Caco-2 (cell line): Measurements from ENCODE around the gene PDE4D. TPM values are rescaled to one million over a fixed set of nuclear protein-coding genes. Genes with fewer than 3 reads are reported as not detected.

Experiments used
- BruUV-seq: library from RNA; stranded (reverse); fragments of 400-500 nt; replicated peaks from 2 replicates; lab custom pipeline; 2021; lab: Mats Ljungman, UMichigan
- CTCF ChIA-PET: fragments of 300-600 bp; sonication (Branson Sonifier 250); formaldehyde crosslinking; loops from one replicate; lab custom pipeline; 2022; ENCODE audit warnings: antibody characterized with exemption; lab: Charles Lee
- POLR2A ChIA-PET: fragments of 300-600 bp; sonication (Branson Sonifier 250); formaldehyde crosslinking; loops from one replicate; lab custom pipeline; 2022; ENCODE audit warnings: antibody characterized with exemption; lab: Charles Lee
- DNase-seq, 2 experiments: peaks; one replicate each; pipeline versions ENCODE4 v3.0.0 to v3.0.0-alpha.2; 2020 to 2022
- H3K27me3 ChIP-seq: replicated peaks from 2 replicates; pipeline ENCODE4 v1.6.0; 2011; ENCODE audit warnings: low read length; ENCODE audit not compliant: control insufficient read depth, insufficient read depth
- H3K36me3 ChIP-seq: 2 replicates; pipeline ENCODE4 v1.5.1; 2011; ENCODE audit warnings: low read length; ENCODE audit not compliant: control insufficient read depth, insufficient read depth
- H3K4me1 ChIP-seq: fragments of 250-450 bp; sonication (Bioruptor Pico); 2 replicates; pipeline ENCODE4 v1.5.1; 2020; ENCODE audit warnings: mild to moderate bottlenecking
- H3K4me3 ChIP-seq: 2 replicates; pipeline ENCODE4 v1.5.1; 2011; ENCODE audit warnings: low read depth, mild to moderate bottlenecking, control low read depth, low read length
- H3K9me3 ChIP-seq: fragments of 250-450 bp; sonication (Bioruptor Pico); 2 replicates; pipeline ENCODE4 v1.5.1; 2020; ENCODE audit warnings: mild to moderate bottlenecking, moderate library complexity
- H3K27ac Mint-ChIP-seq: one replicate; pipeline ENCODE4 v1.8.0; 2022; ENCODE audit warnings: mixed read lengths; ENCODE audit not compliant: unreplicated experiment
- H3K27me3 Mint-ChIP-seq: one replicate; pipeline ENCODE4 v1.8.0; 2022; ENCODE audit warnings: mixed read lengths; ENCODE audit not compliant: insufficient read depth, unreplicated experiment
- H3K36me3 Mint-ChIP-seq: one replicate; pipeline ENCODE4 v1.8.0; 2022; ENCODE audit warnings: mild to moderate bottlenecking, mixed read lengths; ENCODE audit not compliant: insufficient read depth, unreplicated experiment
- H3K4me1 Mint-ChIP-seq: one replicate; pipeline ENCODE4 v1.8.0; 2022; ENCODE audit warnings: low read depth, mixed read lengths; ENCODE audit not compliant: unreplicated experiment
- H3K4me3 Mint-ChIP-seq: one replicate; pipeline ENCODE4 v1.8.0; 2022; ENCODE audit warnings: mild to moderate bottlenecking, moderate library complexity, mixed read lengths; ENCODE audit not compliant: unreplicated experiment
- H3K9me3 Mint-ChIP-seq: one replicate; pipeline ENCODE4 v1.8.0; 2022; ENCODE audit warnings: mixed read lengths; ENCODE audit not compliant: unreplicated experiment
- intact Hi-C: fragments of 100-400 bp; cut with micrococcal nuclease; formaldehyde crosslinking; loops from one replicate; pipeline ENCODE4 v1.10.0; 2022; ENCODE audit not compliant: unreplicated experiment
- total RNA-seq: library from RNA; stranded (reverse); gene quantifications from 2 replicates; pipeline ENCODE4 v1.2.3, GENCODE V29; 2022
- TF ChIP-seq, protein P1 (sequence below), 2 experiments: fragments of 200-600 bp in 1 of 2; IDR thresholded peaks; 1 replicate in 1 of 2; 2 replicates in 1 of 2; pipeline versions ENCODE4 v1.5.1 to v1.8.0; 2011 to 2022; ENCODE audit warnings: antibody characterized with exemption in 1 of 2, control low read depth in 1 of 2, inconsistent platforms in 1 of 2, low read depth in 1 of 2, low read length in 1 of 2, mild to moderate bottlenecking in 1 of 2, moderate library complexity in 1 of 2; ENCODE audit not compliant: insufficient read depth in 1 of 2, severe bottlenecking in 1 of 2, unreplicated experiment in 1 of 2

The PDE4D gene
- total RNA-seq, 1 experiment from 2014 or later: 89.8 TPM

DNA sequence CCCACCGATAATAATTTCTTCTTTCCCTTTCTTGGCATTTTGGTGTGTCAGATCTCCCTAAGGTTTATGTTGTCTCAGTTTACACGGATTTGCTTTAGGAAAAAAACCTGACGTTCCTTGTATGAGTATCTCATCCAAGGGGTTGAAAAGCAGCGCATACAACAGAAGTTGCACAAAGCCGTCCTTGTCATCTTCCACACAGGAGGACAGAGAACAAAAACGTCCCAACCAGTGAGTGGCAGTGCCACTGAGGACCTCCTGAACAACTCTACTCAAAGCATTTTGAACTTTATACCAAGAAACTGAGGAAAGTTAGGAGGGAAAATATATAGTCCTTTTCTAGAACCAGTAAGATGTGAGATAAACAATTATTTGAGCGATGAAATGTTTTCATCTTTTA lies 547.0 kb downstream of the PDE4D start:
- DNase-seq: no peak
- H3K36me3 Mint-ChIP-seq: no peaks in the 10 kb centered on the region
- H3K27me3 ChIP-seq: no peaks in the 10 kb centered on the region
- no peak overlapping the region for H3K27ac Mint-ChIP-seq
- BruUV-seq: no TSS peak
- TF ChIP-seq, protein P1, sequence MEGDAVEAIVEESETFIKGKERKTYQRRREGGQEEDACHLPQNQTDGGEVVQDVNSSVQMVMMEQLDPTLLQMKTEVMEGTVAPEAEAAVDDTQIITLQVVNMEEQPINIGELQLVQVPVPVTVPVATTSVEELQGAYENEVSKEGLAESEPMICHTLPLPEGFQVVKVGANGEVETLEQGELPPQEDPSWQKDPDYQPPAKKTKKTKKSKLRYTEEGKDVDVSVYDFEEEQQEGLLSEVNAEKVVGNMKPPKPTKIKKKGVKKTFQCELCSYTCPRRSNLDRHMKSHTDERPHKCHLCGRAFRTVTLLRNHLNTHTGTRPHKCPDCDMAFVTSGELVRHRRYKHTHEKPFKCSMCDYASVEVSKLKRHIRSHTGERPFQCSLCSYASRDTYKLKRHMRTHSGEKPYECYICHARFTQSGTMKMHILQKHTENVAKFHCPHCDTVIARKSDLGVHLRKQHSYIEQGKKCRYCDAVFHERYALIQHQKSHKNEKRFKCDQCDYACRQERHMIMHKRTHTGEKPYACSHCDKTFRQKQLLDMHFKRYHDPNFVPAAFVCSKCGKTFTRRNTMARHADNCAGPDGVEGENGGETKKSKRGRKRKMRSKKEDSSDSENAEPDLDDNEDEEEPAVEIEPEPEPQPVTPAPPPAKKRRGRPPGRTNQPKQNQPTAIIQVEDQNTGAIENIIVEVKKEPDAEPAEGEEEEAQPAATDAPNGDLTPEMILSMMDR (IDR thresholded peaks at IDR 0.05; ENCODE audit: insufficient read depth in 1 of 2, low read depth in 1 of 2, low read length in 1 of 2, severe bottlenecking in 1 of 2, unreplicated experiment in 1 of 2): no peak
- intact Hi-C loops: loop anchor here (5.0 kb wide), 1 partner anchor 79 kb away; no protein-coding TSS in a partner anchor
- no peaks in the 10 kb centered on the region for H3K9me3 ChIP-seq
- peaks cover 15% of the 10 kb centered on the region for H3K4me1 ChIP-seq
- no peak overlapping the region for H3K4me3 ChIP-seq
- H3K9me3 Mint-ChIP-seq: no peaks in the 10 kb centered on the region
- peaks cover 7% of the 10 kb centered on the region for H3K4me1 Mint-ChIP-seq
- H3K36me3 ChIP-seq: no peaks in the 10 kb centered on the region
- ChIA-PET CTCF (no interaction called here), POLR2A (no interaction called here)
- H3K4me3 Mint-ChIP-seq: no peak overlapping the region
- H3K27me3 Mint-ChIP-seq: no peaks in the 10 kb centered on the region

DNA sequence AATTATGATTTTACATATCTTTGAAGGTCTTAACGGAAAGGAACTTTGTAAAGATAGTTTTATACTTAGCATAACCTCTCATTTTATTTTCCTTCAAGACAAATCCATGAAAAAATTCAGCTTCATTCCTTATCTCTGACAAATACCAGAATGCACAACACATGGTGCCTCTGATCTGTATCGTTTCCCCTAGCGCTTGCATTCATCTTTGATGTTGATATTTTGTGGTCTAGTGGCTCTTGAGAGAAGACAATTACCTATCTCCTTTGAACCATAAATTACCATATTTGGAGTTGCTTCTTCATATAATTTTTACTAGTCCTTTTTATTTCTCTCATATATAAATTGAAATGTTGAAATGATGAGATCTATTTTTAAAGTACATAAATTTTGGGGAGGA lies 551.3 kb downstream of the PDE4D start:
- Mint-ChIP-seq H3K27ac (no peak overlapping the region), H3K4me1 (no peaks in the 10 kb centered on the region), H3K27me3 (no peaks in the 10 kb centered on the region), H3K4me3 (no peak overlapping the region), H3K9me3 (no peaks in the 10 kb centered on the region), H3K36me3 (no peaks in the 10 kb centered on the region)
- DNase-seq: no peak
- CTCF ChIA-PET: interaction anchor here (0.6 kb wide), 1 partner anchor 14 kb away, joined by 3 read pairs; no protein-coding TSS in a partner anchor
- Histone ChIP-seq H3K27me3 (no peaks in the 10 kb centered on the region), H3K9me3 (no peaks in the 10 kb centered on the region), H3K4me1 (no peaks in the 10 kb centered on the region), H3K4me3 (no peak overlapping the region), H3K36me3 (no peaks in the 10 kb centered on the region)
- POLR2A ChIA-PET: no interaction called here
- intact Hi-C loops: no loop called here
- BruUV-seq: no TSS peak
- TF ChIP-seq, protein P1 (IDR thresholded peaks at IDR 0.05; ENCODE audit: insufficient read depth in 1 of 2, low read depth in 1 of 2, low read length in 1 of 2, severe bottlenecking in 1 of 2, unreplicated experiment in 1 of 2): no peak

DNA sequence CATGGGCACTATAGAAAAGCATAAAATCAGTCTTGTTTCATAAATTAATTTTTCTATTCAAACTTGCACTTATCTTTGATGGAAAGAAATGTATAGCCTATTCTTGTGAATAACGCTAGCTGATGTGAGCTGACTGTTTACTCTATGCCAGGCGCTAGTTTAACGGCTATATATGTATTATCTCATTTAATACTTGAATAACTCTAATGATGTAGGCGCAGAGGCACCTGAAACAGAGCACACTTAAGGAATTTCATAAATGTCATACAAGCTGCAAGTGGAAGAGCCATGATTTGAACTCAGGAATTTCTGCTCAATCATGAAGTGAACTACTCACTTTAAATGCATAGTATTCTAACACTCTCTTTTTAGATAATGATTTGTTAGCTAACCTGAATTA lies 551.8 kb downstream of the PDE4D start:
- Histone ChIP-seq H3K27me3 (no peaks in the 10 kb centered on the region), H3K36me3 (no peaks in the 10 kb centered on the region), H3K4me1 (no peaks in the 10 kb centered on the region), H3K4me3 (no peak overlapping the region), H3K9me3 (no peaks in the 10 kb centered on the region)
- no peak for DNase-seq
- intact Hi-C loops: no loop called here
- Mint-ChIP-seq H3K27ac (no peak overlapping the region), H3K4me1 (no peaks in the 10 kb centered on the region), H3K9me3 (no peaks in the 10 kb centered on the region), H3K4me3 (no peak overlapping the region), H3K36me3 (no peaks in the 10 kb centered on the region), H3K27me3 (no peaks in the 10 kb centered on the region)
- ChIA-PET CTCF (no interaction called here), POLR2A (no interaction called here)
- TF ChIP-seq, protein P1 (IDR thresholded peaks at IDR 0.05; ENCODE audit: insufficient read depth in 1 of 2, low read depth in 1 of 2, low read length in 1 of 2, severe bottlenecking in 1 of 2, unreplicated experiment in 1 of 2): no peak
- BruUV-seq: no TSS peak
